Left ventricle myocardium superior (tissue), 1 donor: Measurements from ENCODE around the gene GOLGA6B. TPM values are rescaled to one million over a fixed set of nuclear protein-coding genes. Genes with fewer than 3 reads are reported as not detected.
"Not testable (repeated sequence)": the region's sequence is repeated elsewhere in the genome, so short reads cannot be mapped to it uniquely, and the experiment has no call there.

Experiments used
- ATAC-seq: fragments of 200-7000 bp; cut with Tn5 transposase; one replicate; pipeline ENCODE4 v1.9.1; 2020; ENCODE audit warnings: mild to moderate bottlenecking, moderate library complexity
- DNase-seq: peaks from one replicate; pipeline ENCODE4 v3.0.0-alpha.2; 2020
- intact Hi-C: fragments of 100-400 bp; cut with micrococcal nuclease; formaldehyde crosslinking; loops from one replicate; pipeline ENCODE4 v1.11.0; 2022
- long read RNA-seq: library from polyadenylated mRNA; unstranded; transcript quantifications from one replicate; pipeline ENCODE4 v2.0.0, GENCODE V29; 2021
- total RNA-seq: library from RNA; stranded (reverse); fragmentation: NEBNext Ultra II Directional; extraction: Animal tissue kit (Norgen Biotek cat#: 25700); gene quantifications from one replicate; pipeline ENCODE4 v1.2.1, GENCODE V29; 2021
- donor health status: DM: no; HTN: yes; CAD: no; lungs with severe emphysema.

GOLGA6B gene
- total RNA-seq = not detected
- long read RNA-seq = 0 reads

- DNase-seq, intact Hi-C loops, ATAC-seq: not testable (repeated sequence)
Observed at GRCh38 chr15:72654397-72654796, at the start of gene GOLGA6B. TSS of gene GOLGA6B (plus strand) at chr15:72654697. CDS start at chr15:72654738, 41 bp downstream.

- intact Hi-C loops = no loop called here
- no peak for ATAC-seq
- DNase-seq = no peak
Observed at GRCh38 chr15:72604794-72605193, 49.7 kb upstream of the GOLGA6B start.

GRCh38 chr15:72608084-72608483 is 46.4 kb upstream of the GOLGA6B start:
- intact Hi-C loops, ATAC-seq: not testable (repeated sequence)

GRCh38 chr15:72609862-72610261 is 44.6 kb upstream of the GOLGA6B start:
- intact Hi-C loops = no loop called here
- ATAC-seq = no peak
- no peak for DNase-seq

More at GRCh38 chr15:72608084-72608483, 46.4 kb upstream of the GOLGA6B start:
- not testable (repeated sequence) for DNase-seq

- DNase-seq, intact Hi-C loops, ATAC-seq: not testable (repeated sequence)
Observed at GRCh38 chr15:72612324-72612723, 42.2 kb upstream of the GOLGA6B start.

GRCh38 chr15:72614810-72615532 is 39.5 kb upstream of the GOLGA6B start:
- DNase-seq = no peak
- intact Hi-C loops = no loop called here
- no peak for ATAC-seq

GRCh38 chr15:72615533-72616233 is 38.8 kb upstream of the GOLGA6B start:
- ATAC-seq (peak; percentile 94), DNase-seq (peak; percentile 71)
- intact Hi-C loops = not testable (repeated sequence)

- DNase-seq (no peak), ATAC-seq (no peak)
- intact Hi-C loops = no loop called here
Observed at GRCh38 chr15:72616491-72617210, 37.8 kb upstream of the GOLGA6B start.

GRCh38 chr15:72623854-72624253 is 30.6 kb upstream of the GOLGA6B start:
- ATAC-seq, DNase-seq, intact Hi-C loops: not testable (repeated sequence)

- ATAC-seq, intact Hi-C loops, DNase-seq: not testable (repeated sequence)
Observed at GRCh38 chr15:72626153-72626552, 28.3 kb upstream of the GOLGA6B start.

GRCh38 chr15:72628249-72629067 is 26.0 kb upstream of the GOLGA6B start:
- intact Hi-C loops, DNase-seq, ATAC-seq: not testable (repeated sequence)

GRCh38 chr15:72629068-72629570 is 25.4 kb upstream of the GOLGA6B start:
- DNase-seq, intact Hi-C loops: not testable (repeated sequence)

GRCh38 chr15:72636519-72637282 is 17.8 kb upstream of the GOLGA6B start:
- DNase-seq = peak; percentile 84
- peak; percentile 94 for ATAC-seq
- intact Hi-C loops = not testable (repeated sequence)

More at GRCh38 chr15:72629068-72629570, 25.4 kb upstream of the GOLGA6B start:
- not testable (repeated sequence) for ATAC-seq

- ATAC-seq, intact Hi-C loops, DNase-seq: not testable (repeated sequence)
Observed at GRCh38 chr15:72639759-72640483, 14.6 kb upstream of the GOLGA6B start.

- ATAC-seq, intact Hi-C loops, DNase-seq: not testable (repeated sequence)
Observed at GRCh38 chr15:72642271-72642670, 12.2 kb upstream of the GOLGA6B start.

GRCh38 chr15:72648631-72649253 is 5.8 kb upstream of the GOLGA6B start:
- intact Hi-C loops, ATAC-seq, DNase-seq: not testable (repeated sequence)
